HEK293T (cell line): ENCODE measurements around the gene PCDHA1.
"Not testable (repeated sequence)": the region's sequence is repeated elsewhere in the genome, so short reads cannot be mapped to it uniquely, and the experiment has no call there.

Source experiments
- CTCF ChIA-PET: fragments of 350-600 bp; formaldehyde crosslinking; extraction: SDS; loops from one replicate; lab custom pipeline; 2021; ENCODE audit warnings: antibody characterized with exemption, inconsistent platforms; lab: Yijun Ruan, JAX
- POLR2A ChIA-PET: fragments of 350-600 bp; formaldehyde crosslinking; extraction: SDS; loops from one replicate; lab custom pipeline; 2020; ENCODE audit warnings: antibody characterized with exemption, inconsistent platforms; lab: Yijun Ruan, JAX
- DNase-seq: peaks from one replicate; pipeline ENCODE4 v3.0.0; 2012; ENCODE audit warnings: mixed read lengths; ENCODE audit errors: extremely low spot score
- ARNT ChIP-seq: fragments of 450-650 bp; IDR thresholded peaks from 2 replicates; pipeline ENCODE4 v1.6.1; 2017; ENCODE audit warnings: mild to moderate bottlenecking
- BHLHE40 ChIP-seq: fragments of 450-650 bp; IDR thresholded peaks from 2 replicates; pipeline ENCODE4 v1.6.1; 2016; ENCODE audit warnings: mild to moderate bottlenecking, moderate library complexity, borderline replicate concordance
- CTBP1 ChIP-seq: fragments of 450-650 bp; IDR thresholded peaks from 2 replicates; pipeline ENCODE4 v1.6.1; 2016; ENCODE audit warnings: borderline replicate concordance
- ELF4 ChIP-seq: fragments of 450-650 bp; IDR thresholded peaks from 2 replicates; pipeline ENCODE4 v1.6.1; 2017; ENCODE audit warnings: antibody characterized with exemption
- FOXA1 ChIP-seq: fragments of 450-650 bp; IDR thresholded peaks from 2 replicates; pipeline ENCODE4 v1.6.1; 2016; ENCODE audit warnings: mild to moderate bottlenecking
- FOXK2 ChIP-seq: fragments of 450-650 bp; IDR thresholded peaks from 2 replicates; pipeline ENCODE4 v1.6.1; 2016; ENCODE audit warnings: mild to moderate bottlenecking
- FOXM1 ChIP-seq: fragments of 450-650 bp; IDR thresholded peaks from 2 replicates; pipeline ENCODE4 v1.6.1; 2017; ENCODE audit warnings: mild to moderate bottlenecking, borderline replicate concordance
- HDGF ChIP-seq: fragments of 450-650 bp; IDR thresholded peaks from 2 replicates; pipeline ENCODE4 v1.6.1; 2017; ENCODE audit warnings: antibody characterized with exemption, borderline replicate concordance
- L3MBTL2 ChIP-seq: fragments of 450-650 bp; conservative IDR thresholded peaks from 2 replicates; pipeline ENCODE4 v1.6.1; 2016; ENCODE audit warnings: mild to moderate bottlenecking
- LEF1 ChIP-seq: fragments of 450-650 bp; IDR thresholded peaks from 2 replicates; pipeline ENCODE4 v1.6.1; 2017; ENCODE audit warnings: mild to moderate bottlenecking, borderline replicate concordance
- PKNOX1 ChIP-seq: fragments of 450-650 bp; IDR thresholded peaks from 2 replicates; pipeline ENCODE4 v1.6.1; 2016
- SP1 ChIP-seq: fragments of 450-650 bp; IDR thresholded peaks from 2 replicates; pipeline ENCODE4 v1.6.1; 2017
- SUZ12 ChIP-seq: fragments of 450-650 bp; IDR thresholded peaks from 2 replicates; pipeline ENCODE4 v1.6.1; 2016; ENCODE audit warnings: mild to moderate bottlenecking
- TARDBP ChIP-seq: fragments of 450-650 bp; IDR thresholded peaks from 2 replicates; pipeline ENCODE4 v1.6.1; 2016
- ZNF384 ChIP-seq: fragments of 450-650 bp; IDR thresholded peaks from 2 replicates; pipeline ENCODE4 v1.6.1; 2016

Gene PCDHA1

GRCh38 chr5:140800816-140801493 is 15.0 kb downstream of the PCDHA1 start, which contains the start of gene PCDHA3:
TSS of gene PCDHA3 (plus strand) at chr5:140801057.
- no peak for DNase-seq

GRCh38 chr5:140801494-140801841 is 15.5 kb downstream of the PCDHA1 start:
- POLR2A ChIA-PET, result no interaction called here

More at GRCh38 chr5:140800816-140801493, 15.0 kb downstream of the PCDHA1 start, which contains the start of gene PCDHA3:
- TF ChIP-seq LEF1 (no peak), PKNOX1 (no peak), FOXA1 (no peak), ARNT (no peak), L3MBTL2 (no peak), SUZ12 (no peak), ELF4 (no peak), HDGF (no peak), BHLHE40 (no peak), CTBP1 (no peak), ZNF384 (no peak), FOXK2 (no peak), TARDBP (no peak)
- ChIA-PET CTCF (no interaction called here), POLR2A (no interaction called here)

GRCh38 chr5:140802381-140802780 is 16.4 kb downstream of the PCDHA1 start:
- CTCF ChIA-PET, POLR2A ChIA-PET: not testable (repeated sequence)

More at GRCh38 chr5:140801494-140801841, 15.5 kb downstream of the PCDHA1 start:
- DNase-seq, result no peak
- CTCF ChIA-PET, result no interaction called here
- TF ChIP-seq ELF4 (no peak), FOXM1 (no peak), FOXA1 (no peak), FOXK2 (no peak), SP1 (no peak), HDGF (no peak), CTBP1 (no peak), ZNF384 (no peak)

GRCh38 chr5:140802781-140803271 is 16.9 kb downstream of the PCDHA1 start:
- ChIA-PET POLR2A (no interaction called here), CTCF (no interaction called here)
- DNase-seq, result no peak
- TF ChIP-seq SP1 (no peak), PKNOX1 (no peak), FOXM1 (no peak), FOXK2 (no peak), LEF1 (no peak), ARNT (no peak), L3MBTL2 (no peak), FOXA1 (no peak), TARDBP (no peak), BHLHE40 (no peak)

More at GRCh38 chr5:140802381-140802780, 16.4 kb downstream of the PCDHA1 start:
- DNase-seq, result not testable (repeated sequence)

GRCh38 chr5:140806834-140807775 is 21.2 kb downstream of the PCDHA1 start, which contains the start of gene PCDHA4:
TSS of gene PCDHA4 (plus strand) at chr5:140807068.
- POLR2A ChIA-PET, result no interaction called here
- CTCF ChIA-PET, result interaction anchor here (1.2 kb wide), 1 partner anchor 14 kb away, joined by 3 read pairs; the partner anchor contains the start of gene PCDHA5
- no peak for DNase-seq
- TF ChIP-seq ARNT (no peak), PKNOX1 (no peak), ZNF384 (no peak), SUZ12 (no peak), FOXK2 (no peak), LEF1 (no peak), FOXA1 (no peak), ELF4 (no peak), L3MBTL2 (no peak), TARDBP (no peak), CTBP1 (no peak)

- POLR2A ChIA-PET, DNase-seq: not testable (repeated sequence)
- CTCF ChIA-PET, result interaction anchor here (1.2 kb wide), 1 partner anchor 13 kb away, joined by 3 read pairs; the partner anchor contains the start of gene PCDHA5
These were observed 22.4 kb downstream of the PCDHA1 start for GRCh38 chr5:140808241-140808888.
